DOHH2 (cell line): ENCODE results near the gene CEP41.

Experiments used
- H3F3A ChIP-seq: fragments of 200-600 bp; sonication (generic), shearing (Covaris generic); 2 replicates; pipeline ENCODE4 v1.6.0; 2016; ENCODE audit warnings: antibody characterized with exemption, mild to moderate bottlenecking; ENCODE audit not compliant: control insufficient read depth, insufficient read depth
- H3K27ac ChIP-seq: fragments of 200-600 bp; sonication (generic); 2 replicates; pipeline ENCODE4 v1.5.1; 2014; ENCODE audit warnings: low read depth, mild to moderate bottlenecking, low read length, moderate library complexity
- H3K27me3 ChIP-seq: fragments of 200-600 bp; sonication (generic); 2 replicates; pipeline ENCODE4 v1.6.1; 2014; ENCODE audit warnings: mild to moderate bottlenecking, low read length, mixed read lengths; ENCODE audit not compliant: control insufficient read depth
- H3K36me3 ChIP-seq: fragments of 200-600 bp; sonication (generic); 2 replicates; pipeline ENCODE4 v1.6.1; 2014; ENCODE audit warnings: mild to moderate bottlenecking, low read length, moderate library complexity, mixed read lengths; ENCODE audit not compliant: control insufficient read depth
- H3K4me1 ChIP-seq: fragments of 200-600 bp; sonication (generic); 2 replicates; pipeline ENCODE4 v1.6.1; 2014; ENCODE audit warnings: mild to moderate bottlenecking, low read length, mixed read lengths; ENCODE audit not compliant: control insufficient read depth
- H3K4me2 ChIP-seq: fragments of 200-600 bp; sonication (generic); 2 replicates; pipeline ENCODE4 v1.6.0; 2014; ENCODE audit warnings: mild to moderate bottlenecking, low read length, moderate library complexity
- H3K4me3 ChIP-seq: fragments of 200-600 bp; sonication (generic); 2 replicates; pipeline ENCODE4 v1.5.1; 2014; ENCODE audit warnings: mild to moderate bottlenecking, low read length, mixed read lengths
- H3K79me2 ChIP-seq: fragments of 200-600 bp; sonication (generic); 2 replicates; pipeline ENCODE4 v1.6.1; 2014; ENCODE audit warnings: mild to moderate bottlenecking, low read length, mixed read lengths; ENCODE audit not compliant: control insufficient read depth
- H3K9me2 ChIP-seq: fragments of 200-600 bp; sonication (generic); replicated peaks from 2 replicates; pipeline ENCODE4 v1.6.1; 2014; ENCODE audit warnings: mild to moderate bottlenecking, low read length, mixed read lengths; ENCODE audit not compliant: control insufficient read depth
- H3K9me3 ChIP-seq: fragments of 200-600 bp; sonication (generic); 2 replicates; pipeline ENCODE4 v1.6.1; 2014; ENCODE audit warnings: antibody characterized with exemption, low read length, mixed read lengths; ENCODE audit not compliant: control insufficient read depth, insufficient read depth
- H4K20me1 ChIP-seq: fragments of 200-600 bp; sonication (generic); 2 replicates; pipeline ENCODE4 v1.6.0; 2014; ENCODE audit warnings: low read depth, mild to moderate bottlenecking, antibody characterized with exemption, low read length, moderate library complexity; ENCODE audit not compliant: control insufficient read depth, insufficient read depth
- EZH2phosphoT487 ChIP-seq: fragments of 200-600 bp; sonication (generic); IDR thresholded peaks from 2 replicates; pipeline ENCODE4 v1.6.1; 2017; ENCODE audit warnings: borderline replicate concordance, mild to moderate bottlenecking, antibody characterized with exemption, low read length, moderate library complexity, mixed read lengths
- TF ChIP-seq, protein P1 (sequence below): fragments of 200-600 bp; sonication (generic); IDR thresholded peaks from one replicate; pipeline ENCODE4 v1.5.1; 2014; ENCODE audit warnings: antibody characterized with exemption, mild to moderate bottlenecking, low read depth, low read length; ENCODE audit not compliant: poor library complexity, severe bottlenecking

Gene CEP41

DNA sequence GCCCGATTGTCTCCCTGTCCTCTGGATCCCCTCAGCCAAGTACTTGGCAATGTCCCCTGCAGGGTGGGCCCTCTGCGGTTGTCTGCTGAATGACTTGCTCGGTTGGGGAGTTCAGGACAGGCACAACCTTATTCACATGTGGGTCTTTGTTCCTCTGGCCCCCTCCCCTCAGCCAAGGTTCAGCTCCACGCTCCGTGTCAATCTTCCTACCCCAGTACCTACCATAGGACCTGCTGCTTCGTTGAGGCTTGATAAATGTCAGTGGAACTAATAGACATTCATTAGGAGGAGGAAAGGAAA is 89.1 kb downstream of the CEP41 start:
- Histone ChIP-seq H3K4me1 (no peaks in the 10 kb centered on the region), H3K4me2 (no peak overlapping the region)

DNA sequence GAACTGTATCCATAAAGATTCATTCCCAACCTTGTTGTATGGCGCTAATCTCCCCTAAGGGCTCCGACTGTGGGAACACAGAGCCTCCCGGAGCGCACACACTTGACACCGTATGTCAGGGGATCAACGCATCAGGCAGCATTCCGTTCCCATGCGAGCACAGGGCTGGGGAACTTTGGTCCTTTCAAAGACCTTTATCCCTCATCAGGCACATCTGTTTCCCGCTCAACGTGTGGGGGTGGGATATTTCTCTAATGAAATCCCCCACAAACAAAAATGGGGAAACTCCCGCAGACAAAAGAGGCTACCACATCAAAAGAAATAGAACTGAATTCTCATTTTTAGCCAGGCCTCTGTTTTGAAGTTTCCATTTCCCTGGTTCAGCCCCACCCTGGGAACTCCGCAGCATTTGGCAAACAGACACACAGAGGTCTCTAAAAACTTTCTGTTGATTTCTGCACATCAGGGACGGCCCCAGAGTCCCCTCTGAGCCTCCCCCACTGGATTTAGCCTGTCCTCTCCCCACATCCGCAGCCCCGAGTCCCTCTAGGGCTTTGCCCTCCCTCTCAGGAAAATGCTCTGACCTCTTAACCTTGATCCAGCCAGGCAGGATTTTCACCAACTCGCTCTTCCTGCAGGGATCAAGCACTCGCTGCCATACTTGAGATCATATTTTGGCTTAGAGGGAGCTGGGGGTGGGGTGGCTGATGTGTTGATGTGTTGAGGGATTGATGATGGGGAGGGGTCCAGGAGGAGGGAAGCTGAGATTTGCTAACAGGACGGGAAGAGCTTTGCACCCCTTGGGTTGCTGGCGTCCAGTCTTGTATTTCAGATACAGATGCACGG is 89.6 kb downstream of the CEP41 start:
- H3K27me3 ChIP-seq: peaks cover 4% of the 10 kb centered on the region; the same call in 1 of the 2 replicates
- H3K9me2 ChIP-seq: no peaks in the 10 kb centered on the region
- no peaks in the 10 kb centered on the region for H3K36me3 ChIP-seq
- H4K20me1 ChIP-seq: no peaks in the 10 kb centered on the region
- no peak overlapping the region for H3K27ac ChIP-seq
- no peaks in the 10 kb centered on the region for H3K79me2 ChIP-seq
- TF ChIP-seq, protein P1, sequence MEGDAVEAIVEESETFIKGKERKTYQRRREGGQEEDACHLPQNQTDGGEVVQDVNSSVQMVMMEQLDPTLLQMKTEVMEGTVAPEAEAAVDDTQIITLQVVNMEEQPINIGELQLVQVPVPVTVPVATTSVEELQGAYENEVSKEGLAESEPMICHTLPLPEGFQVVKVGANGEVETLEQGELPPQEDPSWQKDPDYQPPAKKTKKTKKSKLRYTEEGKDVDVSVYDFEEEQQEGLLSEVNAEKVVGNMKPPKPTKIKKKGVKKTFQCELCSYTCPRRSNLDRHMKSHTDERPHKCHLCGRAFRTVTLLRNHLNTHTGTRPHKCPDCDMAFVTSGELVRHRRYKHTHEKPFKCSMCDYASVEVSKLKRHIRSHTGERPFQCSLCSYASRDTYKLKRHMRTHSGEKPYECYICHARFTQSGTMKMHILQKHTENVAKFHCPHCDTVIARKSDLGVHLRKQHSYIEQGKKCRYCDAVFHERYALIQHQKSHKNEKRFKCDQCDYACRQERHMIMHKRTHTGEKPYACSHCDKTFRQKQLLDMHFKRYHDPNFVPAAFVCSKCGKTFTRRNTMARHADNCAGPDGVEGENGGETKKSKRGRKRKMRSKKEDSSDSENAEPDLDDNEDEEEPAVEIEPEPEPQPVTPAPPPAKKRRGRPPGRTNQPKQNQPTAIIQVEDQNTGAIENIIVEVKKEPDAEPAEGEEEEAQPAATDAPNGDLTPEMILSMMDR: no peak
- no peak for TF ChIP-seq EZH2phosphoT487
- H3F3A ChIP-seq: no peaks in the 10 kb centered on the region
- no peaks in the 10 kb centered on the region for H3K9me3 ChIP-seq
- H3K4me3 ChIP-seq: no peak overlapping the region
- H3K4me1 ChIP-seq: no peaks in the 10 kb centered on the region
- H3K4me2 ChIP-seq: no peak overlapping the region

More for the DNA sequence above, 89.1 kb downstream of the CEP41 start:
- Histone ChIP-seq H3K4me3 (no peak overlapping the region), H3K79me2 (no peaks in the 10 kb centered on the region), H3K36me3 (no peaks in the 10 kb centered on the region), H3F3A (no peaks in the 10 kb centered on the region), H3K27ac (no peak overlapping the region), H4K20me1 (no peaks in the 10 kb centered on the region), H3K27me3 (peaks cover 4% of the 10 kb centered on the region; the same call in 1 of the 2 replicates), H3K9me2 (no peaks in the 10 kb centered on the region), H3K9me3 (no peaks in the 10 kb centered on the region)
- TF ChIP-seq EZH2phosphoT487: no peak
- TF ChIP-seq, protein P1: no peak

DNA sequence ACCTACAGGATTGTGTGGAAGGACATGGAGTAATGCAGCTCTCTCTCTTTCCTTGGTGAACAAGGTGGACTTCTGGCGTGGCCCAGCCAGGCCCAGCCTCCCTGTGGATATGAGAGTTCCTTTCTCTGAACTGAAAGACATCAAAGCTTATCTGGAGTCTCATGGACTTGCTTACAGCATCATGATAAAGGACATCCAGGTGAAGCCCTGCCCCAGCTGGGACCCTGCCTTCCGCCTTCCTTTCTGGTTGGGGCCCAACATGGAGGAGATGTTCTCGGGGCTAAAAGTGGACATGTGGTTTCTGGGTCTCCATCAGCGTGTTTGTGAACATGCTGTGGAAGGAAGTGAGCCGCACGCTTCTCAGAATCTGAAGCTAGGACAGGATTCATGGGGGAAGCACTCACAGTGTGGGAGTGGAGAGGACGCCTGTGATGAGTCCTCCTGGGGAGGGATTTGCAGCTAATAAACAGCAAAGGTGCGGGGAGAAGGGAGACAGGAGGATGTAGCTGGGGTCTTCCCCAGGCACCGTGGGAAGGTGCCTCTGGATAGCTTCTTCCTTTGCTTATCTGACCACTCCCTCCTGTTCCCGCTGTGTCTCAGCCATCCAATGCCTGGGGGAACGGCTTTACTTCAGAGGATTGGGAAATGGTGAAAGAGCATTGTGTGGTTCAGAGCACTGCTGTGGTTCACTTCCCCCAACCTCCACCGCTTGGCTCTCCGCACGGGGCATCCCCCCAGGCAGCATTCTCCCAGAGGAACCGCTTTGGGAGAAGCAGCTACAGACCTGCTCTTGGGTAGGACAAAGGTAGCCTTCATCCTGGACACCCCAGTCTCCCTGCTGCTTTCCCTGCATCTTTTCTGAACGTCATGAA is 90.7 kb downstream of the CEP41 start:
- Histone ChIP-seq H3K4me1 (no peaks in the 10 kb centered on the region), H3K9me2 (no peaks in the 10 kb centered on the region), H3K36me3 (no peaks in the 10 kb centered on the region), H3K4me3 (no peak overlapping the region), H3F3A (no peaks in the 10 kb centered on the region), H4K20me1 (no peaks in the 10 kb centered on the region), H3K27ac (no peak overlapping the region), H3K4me2 (no peak overlapping the region), H3K79me2 (no peaks in the 10 kb centered on the region), H3K9me3 (no peaks in the 10 kb centered on the region), H3K27me3 (peaks cover 4% of the 10 kb centered on the region; the same call in 1 of the 2 replicates)
- TF ChIP-seq EZH2phosphoT487: no peak
- TF ChIP-seq, protein P1: no peak
